GM19438 (cell line): ENCODE data around the gene PROP1.
"Not testable (repeated sequence)": the region's sequence is repeated elsewhere in the genome, so short reads cannot be mapped to it uniquely, and the experiment has no call there.

Experiments
- ATAC-seq: cut with Tn5 transposase; IDR thresholded peaks from one replicate; pipeline ENCODE4 v1.9.1; 2021; ENCODE audit warnings: low read depth; ENCODE audit not compliant: unreplicated experiment

Gene PROP1

DNA sequence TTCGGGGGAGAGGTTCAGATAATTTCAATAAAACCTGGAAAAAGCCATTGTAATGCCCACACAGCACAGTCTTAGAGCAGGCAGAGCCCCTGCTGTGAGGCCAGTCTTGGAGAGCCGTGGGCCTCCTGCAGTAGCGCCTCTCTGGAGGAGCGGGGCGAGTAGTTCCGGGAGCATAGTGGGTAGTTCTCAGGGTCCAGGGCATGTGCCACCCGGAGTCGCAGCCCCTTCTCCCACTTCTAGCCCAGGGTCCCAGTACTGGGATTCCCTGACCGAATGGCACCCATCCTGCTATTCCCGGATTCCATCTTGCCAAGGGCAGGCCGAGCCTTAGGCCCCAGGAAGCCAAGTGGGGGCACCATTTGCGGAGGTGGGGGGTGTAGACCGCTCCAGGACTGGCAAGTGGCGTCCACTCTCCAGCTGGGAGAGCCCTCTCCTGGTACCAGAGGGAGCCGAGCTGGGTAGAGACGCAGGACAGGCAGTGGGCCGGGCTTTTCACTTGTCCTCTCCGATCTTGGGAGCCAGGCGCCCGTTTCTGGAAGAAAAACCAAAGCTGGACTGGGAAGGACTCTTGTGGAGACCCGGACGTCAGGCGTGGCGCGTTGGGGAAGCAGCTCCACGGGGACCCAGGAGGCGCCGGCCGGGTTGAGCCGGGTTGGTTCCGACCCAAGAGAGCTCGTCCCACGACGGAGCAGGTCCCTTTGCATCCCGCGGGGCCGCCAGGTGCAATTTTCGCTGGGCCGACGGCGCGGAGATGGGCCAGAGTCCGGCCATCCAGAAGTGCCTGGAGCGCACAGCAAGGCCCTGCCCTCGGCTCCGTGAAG is 12.1 kb downstream of the PROP1 start:
- ATAC-seq = no peak

GRCh38 chr5:177982956-177983355 is 13.1 kb downstream of the PROP1 start:
- ATAC-seq = no peak

GRCh38 chr5:177982072-177982727 is 13.8 kb downstream of the PROP1 start:
- no peak for ATAC-seq

DNA sequence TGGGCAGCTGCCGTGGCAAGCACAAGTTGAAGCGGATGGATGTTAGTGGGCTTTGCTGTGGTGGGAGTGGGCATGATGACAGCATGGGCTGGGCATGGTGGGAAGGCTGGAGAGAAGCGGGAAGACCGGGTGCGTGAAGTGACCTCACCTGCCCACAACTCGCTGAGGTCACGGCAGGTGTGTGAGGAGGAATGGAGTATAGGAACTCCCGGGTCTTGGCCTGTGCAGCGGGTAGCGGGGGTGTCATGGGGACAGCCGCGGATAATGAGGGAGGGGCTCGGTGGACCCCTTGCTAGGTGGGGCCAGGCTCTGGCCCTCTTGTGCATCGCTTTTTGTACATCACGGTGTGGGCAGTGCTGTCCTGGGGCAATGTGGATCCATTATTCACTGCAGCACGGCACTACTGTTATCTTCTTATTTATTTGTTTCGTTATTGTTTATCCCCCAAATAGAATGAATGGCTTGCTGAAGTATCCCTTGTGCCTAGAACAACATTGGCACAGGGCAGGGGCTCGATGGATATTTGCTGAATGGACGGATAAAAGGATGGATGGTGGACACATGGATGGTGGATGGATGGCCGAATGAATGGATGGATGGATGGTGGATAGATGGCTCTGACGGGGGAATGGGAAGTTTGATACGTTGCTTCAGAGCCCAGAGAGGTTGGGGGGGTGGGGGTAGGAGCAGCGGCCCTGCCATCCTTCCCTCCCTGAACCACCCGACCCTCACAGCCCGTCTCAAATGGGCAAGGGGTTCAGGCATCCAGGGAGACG is 14.6 kb downstream of the PROP1 start:
- ATAC-seq = no peak

DNA sequence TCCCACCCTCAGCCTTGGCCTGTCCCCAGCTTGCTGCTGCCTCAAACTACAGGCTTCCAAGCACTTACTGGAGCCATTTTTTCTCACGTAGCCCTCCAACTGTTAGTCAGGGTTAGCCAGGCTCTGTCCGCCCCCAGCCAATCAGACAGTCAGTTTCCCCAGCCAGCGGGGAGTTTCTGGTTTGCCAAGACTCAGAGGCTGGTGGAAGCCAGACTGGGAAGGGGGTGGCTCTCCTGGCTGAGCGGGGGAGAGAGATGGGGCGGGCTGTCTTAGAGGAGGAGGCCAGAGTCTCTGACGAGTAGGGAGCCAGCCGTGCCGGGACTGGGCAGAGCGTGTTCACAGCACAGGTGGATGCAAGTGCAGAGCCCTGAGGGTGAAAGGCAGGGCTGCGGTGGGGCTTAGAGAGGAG is 15.3 kb downstream of the PROP1 start:
- no peak for ATAC-seq

- ATAC-seq = not testable (repeated sequence)
These were observed 18.4 kb downstream of the PROP1 start for GRCh38 chr5:177977600-177977999.

DNA sequence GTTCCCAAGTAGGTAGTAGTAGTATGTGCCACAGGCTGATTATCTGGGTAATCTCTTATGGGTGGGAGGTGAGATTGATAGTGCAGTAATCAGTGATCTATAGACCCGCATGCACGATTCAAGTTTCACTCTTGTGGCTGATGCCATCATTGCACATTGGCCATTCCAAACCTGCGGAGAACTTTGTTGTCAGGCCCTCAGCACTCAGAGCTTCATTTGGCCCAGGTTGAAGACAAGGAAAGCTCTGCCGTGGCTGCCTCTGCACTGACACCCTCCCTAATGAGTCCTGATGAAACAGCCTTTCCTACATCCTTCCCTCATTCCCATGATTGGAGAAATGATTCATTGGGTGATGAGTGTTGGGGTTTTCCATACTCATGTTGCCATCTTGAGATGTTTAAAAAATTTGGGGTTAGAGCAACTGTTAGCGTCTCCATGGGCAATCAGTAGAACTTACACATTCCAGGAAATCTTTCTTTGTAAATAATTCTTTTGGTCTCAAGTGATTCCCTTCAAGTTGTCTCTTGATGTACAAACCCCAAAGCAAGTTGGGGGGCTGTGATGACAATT is 22.9 kb downstream of the PROP1 start:
- ATAC-seq = no peak

- ATAC-seq = no peak
These were observed 23.4 kb downstream of the PROP1 start for GRCh38 chr5:177972613-177973012.

GRCh38 chr5:177972014-177972413 is 24.0 kb downstream of the PROP1 start:
- ATAC-seq = not testable (repeated sequence)

DNA sequence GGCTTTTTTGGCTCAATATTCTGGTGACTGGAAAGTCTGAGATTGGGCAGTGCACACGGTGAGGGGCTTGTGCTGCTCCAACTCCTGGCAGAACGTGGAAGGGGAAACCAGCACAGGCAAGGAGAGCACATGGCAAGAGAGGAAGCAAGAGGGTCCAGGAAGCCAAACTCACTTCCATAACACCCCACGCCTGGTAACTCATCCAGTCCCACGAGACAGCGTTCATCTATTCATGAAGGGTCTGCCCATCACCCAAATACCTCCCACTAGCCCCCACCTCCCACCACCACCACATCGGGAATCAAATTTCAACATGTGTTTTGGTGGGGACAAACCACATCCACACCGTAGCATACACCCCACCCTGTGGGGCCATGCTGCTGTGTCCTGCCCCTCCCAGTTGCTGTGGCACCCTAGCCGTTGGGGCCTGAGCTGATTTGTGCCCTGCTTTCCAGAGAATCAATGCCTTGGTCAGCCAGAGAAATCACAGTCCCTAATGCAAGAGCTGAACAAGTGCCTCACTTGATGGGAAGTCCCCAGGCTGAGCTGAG is 27.3 kb downstream of the PROP1 start:
- ATAC-seq = no peak

- ATAC-seq = no peak
These were observed 28.7 kb downstream of the PROP1 start for GRCh38 chr5:177967221-177967887.

- ATAC-seq = no peak
These were observed 29.2 kb downstream of the PROP1 start for GRCh38 chr5:177966839-177967166.

DNA sequence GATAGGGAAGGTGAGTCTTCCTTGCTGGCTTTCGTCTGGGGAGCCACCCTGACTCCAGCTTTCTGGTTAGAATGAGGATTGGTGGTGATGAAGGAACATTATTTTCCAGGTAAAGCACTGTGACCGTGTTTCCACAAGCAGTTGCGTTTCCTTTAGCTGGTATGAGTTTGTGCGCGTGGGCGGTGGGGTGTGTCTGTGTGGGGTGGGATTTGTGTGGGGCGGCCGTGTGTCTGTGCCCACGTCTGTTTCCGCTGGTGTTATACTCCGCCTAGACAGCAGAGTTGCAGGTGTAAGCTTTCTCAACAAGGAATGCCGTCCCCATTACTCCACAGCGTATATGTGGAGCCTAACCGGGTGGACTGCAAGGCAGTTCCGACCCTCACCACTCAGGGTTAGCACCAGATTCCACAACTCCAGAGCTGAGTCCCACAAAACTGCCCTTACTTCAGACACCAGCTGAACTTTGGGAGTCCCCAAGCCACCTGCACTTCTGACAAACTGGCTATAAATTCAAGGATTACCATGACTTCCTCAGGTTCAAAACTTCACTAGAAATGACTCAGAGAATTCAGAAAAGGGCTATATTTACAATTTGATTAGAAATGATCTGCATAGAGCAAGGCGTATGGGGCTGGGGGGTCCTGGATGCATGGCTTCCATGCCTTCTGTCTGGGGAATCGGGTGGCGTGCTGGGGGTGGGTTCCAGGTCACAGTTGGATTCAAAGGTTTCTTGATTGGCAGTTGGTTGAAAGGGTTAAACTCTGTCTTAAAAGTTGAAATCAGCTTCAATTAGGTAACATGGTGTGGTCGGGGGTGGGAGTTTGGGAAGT is 29.8 kb downstream of the PROP1 start:
- ATAC-seq = no peak

GRCh38 chr5:177964471-177964870 is 31.6 kb downstream of the PROP1 start:
- ATAC-seq = no peak

- ATAC-seq = no peak
These were observed 32.1 kb downstream of the PROP1 start for GRCh38 chr5:177963966-177964365.

DNA sequence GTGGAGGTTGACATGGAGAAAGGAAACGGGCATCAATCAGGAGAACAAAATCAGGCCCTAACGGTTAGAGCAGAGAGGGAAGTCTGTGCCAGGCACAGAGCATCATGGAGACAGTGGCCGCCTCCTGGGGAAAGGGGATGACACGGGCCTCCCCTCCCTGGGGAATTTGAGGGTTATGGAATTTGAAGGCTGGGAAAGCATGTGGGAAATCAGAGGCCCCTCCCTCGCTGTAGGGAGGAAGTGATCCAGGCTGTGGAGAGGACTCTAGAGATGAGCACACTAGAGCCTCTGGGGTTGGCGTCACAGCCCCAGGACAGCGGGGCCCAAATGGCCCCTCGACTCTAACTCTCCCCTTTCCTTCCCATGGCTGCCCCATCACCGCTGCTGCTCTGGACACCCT is 36.7 kb downstream of the PROP1 start:
- no peak for ATAC-seq

GRCh38 chr5:177958696-177959095 is 37.3 kb downstream of the PROP1 start:
- ATAC-seq = no peak

GRCh38 chr5:177957241-177957640 is 38.8 kb downstream of the PROP1 start:
- no peak for ATAC-seq

- not testable (repeated sequence) for ATAC-seq
These were observed 42.9 kb downstream of the PROP1 start for GRCh38 chr5:177953101-177953500.
